ENCODE results near the gene CPNE4. TPM values are rescaled to one million over a fixed set of nuclear protein-coding genes. Genes with fewer than 3 reads are reported as not detected.
A peak's percentile ranks its signal among the peaks of the same experiment; 100 is the strongest.
"Not testable (repeated sequence)": the region's sequence is repeated elsewhere in the genome, so short reads cannot be mapped to it uniquely, and the experiment has no call there.

Gene CPNE4
- total RNA-seq, 1 experiment from 2014 or later: 31.1 TPM

GRCh38 chr3:131972550-131972949, 62.3 kb downstream of the CPNE4 start:
- no peak for TF ChIP-seq CTCF (IDR thresholded peaks at IDR 0.05; ENCODE audit: unreplicated experiment)
- CTCF ChIA-PET: no interaction called here
- BruUV-seq (replicated peaks): no TSS peak
- Mint-ChIP-seq H3K4me3 (ENCODE audit: low read depth, unreplicated experiment) (no peak overlapping the region), H3K9me3 (ENCODE audit: low read depth, unreplicated experiment) (peaks cover under 1% of the 10 kb centered on the region), H3K36me3 (ENCODE audit: insufficient read depth, unreplicated experiment) (peaks cover 7% of the 10 kb centered on the region), H3K27ac (ENCODE audit: unreplicated experiment) (no peak overlapping the region), H3K27me3 (ENCODE audit: unreplicated experiment) (no peaks in the 10 kb centered on the region), H3K4me1 (ENCODE audit: low read depth, unreplicated experiment) (peaks cover 14% of the 10 kb centered on the region)
- no peak for DNase-seq
- intact Hi-C loops (cut with micrococcal nuclease; ENCODE audit: unreplicated experiment): no loop called here

GRCh38 chr3:131972091-131972490, 62.7 kb downstream of the CPNE4 start:
- no peak for TF ChIP-seq CTCF (IDR thresholded peaks at IDR 0.05; ENCODE audit: unreplicated experiment)
- CTCF ChIA-PET: no interaction called here
- Mint-ChIP-seq H3K36me3 (ENCODE audit: insufficient read depth, unreplicated experiment) (peaks cover 3% of the 10 kb centered on the region), H3K27ac (ENCODE audit: unreplicated experiment) (no peak overlapping the region), H3K4me3 (ENCODE audit: low read depth, unreplicated experiment) (no peak overlapping the region), H3K4me1 (ENCODE audit: low read depth, unreplicated experiment) (peaks cover 11% of the 10 kb centered on the region), H3K27me3 (ENCODE audit: unreplicated experiment) (no peaks in the 10 kb centered on the region), H3K9me3 (ENCODE audit: low read depth, unreplicated experiment) (peaks cover 5% of the 10 kb centered on the region)
- DNase-seq: no peak
- no TSS peak for BruUV-seq (replicated peaks)
- intact Hi-C loops (cut with micrococcal nuclease; ENCODE audit: unreplicated experiment): no loop called here

DNA sequence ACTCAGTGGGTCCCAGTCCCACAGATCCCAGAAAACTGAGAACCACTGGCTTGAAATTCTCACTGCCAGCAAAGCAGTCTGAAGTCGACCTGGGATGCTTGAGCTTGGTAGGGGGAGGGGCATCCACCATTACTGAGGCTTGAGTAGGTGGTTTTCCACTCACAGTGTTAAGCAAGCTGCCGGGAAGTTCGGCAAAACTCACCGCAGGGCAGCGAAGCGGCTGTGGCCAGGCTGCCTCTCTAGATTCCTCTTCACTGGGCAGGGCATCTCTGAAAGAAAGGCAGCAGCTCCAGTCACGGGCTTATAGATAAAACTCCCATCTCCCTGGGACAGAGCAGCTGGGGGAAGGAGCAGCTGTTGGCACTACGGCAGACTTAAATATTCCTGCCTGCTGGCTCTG, 71.4 kb downstream of the CPNE4 start:
- CTCF ChIA-PET: interaction anchor here (0.6 to 0.7 kb wide), 2 partner anchors 121 to 168 kb away, joined by 3 read pairs; no protein-coding TSS in a partner anchor
- not testable (repeated sequence) for H3K27ac Mint-ChIP-seq (ENCODE audit: unreplicated experiment); H3K36me3 Mint-ChIP-seq (ENCODE audit: insufficient read depth, unreplicated experiment)

DNA sequence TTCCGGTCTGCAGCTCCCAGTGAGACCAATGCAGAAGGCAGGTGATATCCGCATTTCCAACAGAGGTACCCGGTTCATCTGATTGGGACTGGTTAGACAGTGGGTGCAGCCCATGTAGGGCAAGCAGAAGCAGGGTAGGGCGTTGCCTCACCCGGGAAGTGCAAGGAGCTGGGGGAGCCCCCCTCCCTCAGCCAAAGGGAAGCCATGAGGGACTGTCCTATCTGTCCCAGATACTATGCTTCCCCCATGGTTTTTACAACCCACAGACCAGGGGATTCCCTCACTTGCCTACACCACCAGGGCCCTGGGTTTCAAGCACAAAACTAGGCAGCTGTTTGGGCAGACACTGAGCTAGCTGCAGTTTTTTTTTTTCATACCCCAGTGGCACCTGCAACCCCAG, 71.8 kb downstream of the CPNE4 start:
- H3K4me3 Mint-ChIP-seq (ENCODE audit: low read depth, unreplicated experiment): no peak overlapping the region
- no peak overlapping the region for H3K27ac Mint-ChIP-seq (ENCODE audit: unreplicated experiment)
- H3K4me1 Mint-ChIP-seq (ENCODE audit: low read depth, unreplicated experiment): peaks cover 42% of the 10 kb centered on the region
- no peak for DNase-seq
- no TSS peak for BruUV-seq (replicated peaks)
- no peak for TF ChIP-seq CTCF (IDR thresholded peaks at IDR 0.05; ENCODE audit: unreplicated experiment)
- CTCF ChIA-PET: interaction anchor here (0.6 kb wide), 1 partner anchor 121 kb away, joined by 3 read pairs; no protein-coding TSS in a partner anchor
- intact Hi-C loops (cut with micrococcal nuclease; ENCODE audit: unreplicated experiment): no loop called here
- H3K9me3 Mint-ChIP-seq (ENCODE audit: low read depth, unreplicated experiment): peaks cover 10% of the 10 kb centered on the region
- H3K36me3 Mint-ChIP-seq (ENCODE audit: insufficient read depth, unreplicated experiment): no peaks in the 10 kb centered on the region
- no peaks in the 10 kb centered on the region for H3K27me3 Mint-ChIP-seq (ENCODE audit: unreplicated experiment)

More for the DNA sequence above, 71.4 kb downstream of the CPNE4 start:
- DNase-seq; intact Hi-C loops (cut with micrococcal nuclease; ENCODE audit: unreplicated experiment); BruUV-seq (replicated peaks); H3K4me3 Mint-ChIP-seq (ENCODE audit: low read depth, unreplicated experiment); H3K27me3 Mint-ChIP-seq (ENCODE audit: unreplicated experiment): not testable (repeated sequence)
- peaks cover 37% of the 10 kb centered on the region for H3K4me1 Mint-ChIP-seq (ENCODE audit: low read depth, unreplicated experiment)
- H3K9me3 Mint-ChIP-seq (ENCODE audit: low read depth, unreplicated experiment): peaks cover 10% of the 10 kb centered on the region

GRCh38 chr3:131960324-131960723, 74.5 kb downstream of the CPNE4 start:
- no TSS peak for BruUV-seq (replicated peaks)
- H3K27ac Mint-ChIP-seq (ENCODE audit: unreplicated experiment): no peak overlapping the region
- intact Hi-C loops (cut with micrococcal nuclease; ENCODE audit: unreplicated experiment): no loop called here
- TF ChIP-seq CTCF (IDR thresholded peaks at IDR 0.05; ENCODE audit: unreplicated experiment): no peak
- H3K4me3 Mint-ChIP-seq (ENCODE audit: low read depth, unreplicated experiment): no peak overlapping the region
- no peaks in the 10 kb centered on the region for H3K36me3 Mint-ChIP-seq (ENCODE audit: insufficient read depth, unreplicated experiment)
- peak; percentile 51 for DNase-seq
- H3K9me3 Mint-ChIP-seq (ENCODE audit: low read depth, unreplicated experiment): no peaks in the 10 kb centered on the region
- H3K27me3 Mint-ChIP-seq (ENCODE audit: unreplicated experiment): no peaks in the 10 kb centered on the region
- peaks cover 50% of the 10 kb centered on the region for H3K4me1 Mint-ChIP-seq (ENCODE audit: low read depth, unreplicated experiment)
- CTCF ChIA-PET: interaction anchor here (1.3 kb wide), 1 partner anchor 66 kb away, joined by 4 read pairs; no protein-coding TSS in a partner anchor
